GM23338 (cell line): ENCODE measurements around the gene NRF1.

Experiments
- CTCF ChIP-seq, 2 experiments: fragments of 200-600 bp in 1 of 2; sonication (generic) in 1 of 2; conservative IDR thresholded peaks; 2 replicates each; pipeline versions ENCODE4 v1.5.1 to v1.6.1; 2016 to 2017; ENCODE audit warnings: antibody characterized with exemption in 2 of 2, low read depth in 2 of 2, mild to moderate bottlenecking in 2 of 2, moderate library complexity in 1 of 2
- REST ChIP-seq: IDR thresholded peaks from one replicate; pipeline ENCODE4 v1.6.1; 2018; ENCODE audit warnings: antibody characterized with exemption; ENCODE audit not compliant: unreplicated experiment

GRCh38 chr7:129801882-129802281 is 190.4 kb downstream of the NRF1 start:
- TF ChIP-seq REST: no peak
- no peak for TF ChIP-seq CTCF (conservative IDR thresholded peaks at IDR 0.05; ENCODE audit: low read depth in 2 of 2)
